ENCODE results near the gene PRDM16. TPM values are rescaled to one million over a fixed set of nuclear protein-coding genes. Genes with fewer than 3 reads are reported as not detected.

The PRDM16 gene
- 0.95 TPM in 1 of 2 replicates, not detected in the other for total RNA-seq (2014; rRNA removed; shearing (Covaris generic); ENCODE audit: low replicate concordance)

DNA sequence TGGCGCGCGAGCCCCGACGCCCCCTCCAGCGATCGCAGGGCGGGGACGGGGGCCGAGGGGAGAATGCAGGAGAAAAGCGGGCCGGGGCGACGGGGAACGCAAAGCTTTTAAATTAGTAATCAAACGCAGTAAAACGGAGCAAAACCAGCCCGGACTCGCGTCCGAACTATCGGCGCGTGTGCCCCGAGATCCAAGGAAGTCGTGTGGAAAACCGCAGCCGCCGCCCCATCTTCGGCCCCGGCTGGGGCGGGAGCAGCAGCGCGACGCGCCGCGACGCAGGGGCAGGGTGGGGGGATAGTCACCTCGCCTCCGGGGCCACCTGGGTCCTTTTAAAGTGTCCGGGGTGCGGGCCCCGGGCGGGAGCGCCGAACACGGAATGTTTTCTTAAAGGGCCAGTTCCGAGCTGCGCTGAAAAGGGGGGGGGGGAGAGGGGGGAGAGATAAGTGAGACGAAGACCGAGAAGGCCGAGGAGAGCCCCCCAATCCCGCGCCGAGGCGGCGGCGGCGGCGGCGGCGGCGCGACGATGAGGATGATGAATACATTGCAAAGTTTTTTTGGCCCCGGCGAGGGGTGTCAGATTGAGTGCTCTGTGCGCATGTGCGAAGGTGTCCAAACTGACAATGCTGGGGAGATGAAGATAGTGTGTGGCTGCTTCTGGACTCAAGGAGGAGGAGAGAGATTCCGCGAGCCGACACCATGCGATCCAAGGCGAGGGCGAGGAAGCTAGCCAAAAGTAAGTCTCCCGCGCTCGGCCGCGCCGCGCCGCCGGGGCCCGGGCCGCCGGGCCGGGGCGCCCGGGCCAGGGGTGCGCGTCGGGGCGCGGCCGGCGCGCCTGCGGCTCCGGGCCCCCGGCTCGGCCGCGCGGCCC lies at the start of gene PRDM16:
PRDM16 (plus strand) TSS at position 640 of the 868 bp plus-strand sequence; CDS start at position 697, 57 bp downstream.
- peak; percentile 66 for DNase-seq
- Histone ChIP-seq H3K36me3 (no peaks in the 10 kb centered on the region), H3K27me3 (no peaks in the 10 kb centered on the region), H3K9me3 (no peaks in the 10 kb centered on the region), H3K4me3 (peak within 1 kb of the TSS; percentile 59)

DNA sequence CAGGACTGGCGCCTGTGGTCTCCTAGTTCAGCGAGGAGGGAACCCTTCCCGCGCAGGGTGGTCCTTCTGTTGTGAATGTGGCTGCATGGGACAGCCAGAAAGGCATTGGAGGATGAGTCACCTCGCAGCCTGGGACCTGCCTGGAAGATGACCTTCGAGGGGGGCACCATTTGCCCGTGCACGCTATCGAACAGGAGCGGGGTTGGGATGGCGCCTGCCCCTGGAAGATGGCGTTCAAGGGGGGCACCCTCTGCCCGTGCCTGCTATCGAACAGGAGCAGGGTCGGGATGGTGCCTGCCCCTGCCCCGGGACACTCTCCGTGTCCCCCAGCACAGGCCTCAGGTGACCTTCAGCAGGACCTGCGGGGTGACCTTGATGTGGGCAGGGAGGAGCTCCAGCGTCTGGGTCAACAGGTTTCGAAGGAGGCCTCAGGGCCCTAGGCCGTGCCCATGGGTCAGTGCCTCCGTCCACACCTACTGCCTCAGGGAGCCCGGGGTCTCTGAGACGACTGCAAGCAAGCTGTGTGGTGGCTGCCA lies 49.4 kb upstream of the PRDM16 start:
- no peaks in the 10 kb centered on the region for H3K9me3 ChIP-seq
- no peak for DNase-seq
- no peak overlapping the region for H3K4me3 ChIP-seq
- peaks cover 3% of the 10 kb centered on the region; the same call in 1 of the 2 replicates for H3K27me3 ChIP-seq
- no peaks in the 10 kb centered on the region for H3K36me3 ChIP-seq

DNA sequence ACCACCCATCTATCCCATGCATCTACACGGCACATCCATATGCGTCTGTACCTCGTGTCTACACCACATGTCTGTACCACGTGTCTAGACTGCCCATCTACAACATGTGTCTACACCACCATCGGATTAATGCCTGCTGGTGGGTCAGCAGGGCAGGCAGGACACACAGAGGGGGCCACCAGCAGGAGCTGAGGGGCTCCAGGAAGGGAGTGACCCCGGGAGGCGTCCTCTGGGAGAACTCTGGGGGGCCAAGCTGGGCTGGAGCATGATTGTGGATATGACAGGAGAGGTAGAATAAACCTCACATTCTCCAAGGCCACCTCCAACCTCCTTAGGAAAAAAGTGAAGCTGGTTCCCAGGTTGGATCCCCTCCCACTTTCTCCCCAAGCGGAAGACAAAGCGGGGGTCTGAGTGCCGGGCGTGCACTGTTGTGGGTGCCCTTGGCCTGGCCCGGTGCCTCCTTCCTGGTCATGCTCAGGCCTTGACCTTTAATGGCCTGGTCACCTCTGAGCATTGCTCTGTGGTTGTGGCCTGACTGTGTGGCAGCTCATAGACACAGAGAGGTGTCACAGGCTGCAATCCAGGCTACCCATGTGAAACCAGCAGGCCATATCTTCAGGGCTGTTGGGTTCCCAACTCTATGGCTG lies 48.6 kb upstream of the PRDM16 start:
- Histone ChIP-seq H3K4me3 (no peak overlapping the region), H3K9me3 (no peaks in the 10 kb centered on the region), H3K36me3 (no peaks in the 10 kb centered on the region), H3K27me3 (peaks cover 3% of the 10 kb centered on the region; the same call in 1 of the 2 replicates)
- DNase-seq: no peak

DNA sequence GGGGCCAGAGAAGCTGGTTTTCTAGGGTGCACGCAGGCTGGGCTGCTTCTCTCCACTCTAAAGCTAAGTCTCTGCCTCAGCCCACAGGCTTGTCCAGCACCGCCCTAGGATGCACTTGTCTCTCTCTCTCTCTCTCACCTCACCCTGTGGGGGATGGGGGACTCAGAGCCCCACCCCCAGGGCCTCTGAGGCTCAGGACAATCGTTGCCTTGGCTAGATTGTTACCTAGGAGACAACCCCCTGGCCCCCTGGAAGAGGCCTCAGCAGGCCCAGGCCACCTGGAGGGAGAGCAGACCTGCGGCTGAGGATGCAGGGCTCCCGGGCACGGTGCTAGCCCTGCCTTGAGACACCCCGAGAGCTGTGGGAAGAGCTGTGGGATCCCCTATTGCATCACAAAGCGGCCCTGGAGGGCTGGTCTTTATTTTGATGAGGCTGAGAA lies 47.8 kb upstream of the PRDM16 start, which contains the start of gene ACTRT2:
ACTRT2 (plus strand) TSS at position 235 of the 439 bp plus-strand sequence. CDS start 220 bp downstream, outside the sequence.
- Histone ChIP-seq H3K27me3 (peaks cover 3% of the 10 kb centered on the region; the same call in 1 of the 2 replicates), H3K4me3 (no peak within 1 kb of the TSS), H3K36me3 (no peaks in the 10 kb centered on the region), H3K9me3 (no peaks in the 10 kb centered on the region)
- DNase-seq: no peak

DNA sequence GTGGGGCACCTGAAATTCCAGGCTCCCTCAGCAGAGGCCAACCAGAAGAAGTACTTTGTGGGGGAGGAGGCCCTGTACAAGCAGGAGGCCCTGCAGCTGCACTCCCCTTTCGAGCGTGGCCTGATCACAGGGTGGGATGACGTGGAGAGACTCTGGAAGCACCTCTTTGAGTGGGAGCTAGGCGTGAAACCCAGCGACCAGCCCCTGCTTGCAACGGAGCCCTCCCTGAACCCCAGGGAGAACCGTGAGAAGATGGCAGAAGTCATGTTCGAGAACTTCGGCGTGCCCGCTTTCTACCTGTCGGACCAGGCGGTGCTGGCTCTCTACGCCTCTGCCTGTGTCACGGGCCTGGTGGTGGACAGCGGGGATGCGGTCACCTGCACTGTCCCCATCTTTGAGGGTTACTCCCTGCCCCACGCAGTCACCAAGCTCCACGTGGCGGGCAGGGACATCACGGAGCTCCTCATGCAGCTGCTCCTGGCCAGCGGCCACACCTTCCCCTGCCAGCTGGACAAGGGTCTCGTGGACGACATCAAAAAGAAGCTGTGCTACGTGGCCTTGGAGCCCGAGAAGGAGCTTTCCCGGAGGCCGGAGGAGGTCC lies 47.1 kb upstream of the PRDM16 start:
- no peak overlapping the region for H3K4me3 ChIP-seq
- H3K9me3 ChIP-seq: no peaks in the 10 kb centered on the region
- DNase-seq: no peak
- H3K27me3 ChIP-seq: peaks cover 3% of the 10 kb centered on the region; the same call in 1 of the 2 replicates
- H3K36me3 ChIP-seq: no peaks in the 10 kb centered on the region

DNA sequence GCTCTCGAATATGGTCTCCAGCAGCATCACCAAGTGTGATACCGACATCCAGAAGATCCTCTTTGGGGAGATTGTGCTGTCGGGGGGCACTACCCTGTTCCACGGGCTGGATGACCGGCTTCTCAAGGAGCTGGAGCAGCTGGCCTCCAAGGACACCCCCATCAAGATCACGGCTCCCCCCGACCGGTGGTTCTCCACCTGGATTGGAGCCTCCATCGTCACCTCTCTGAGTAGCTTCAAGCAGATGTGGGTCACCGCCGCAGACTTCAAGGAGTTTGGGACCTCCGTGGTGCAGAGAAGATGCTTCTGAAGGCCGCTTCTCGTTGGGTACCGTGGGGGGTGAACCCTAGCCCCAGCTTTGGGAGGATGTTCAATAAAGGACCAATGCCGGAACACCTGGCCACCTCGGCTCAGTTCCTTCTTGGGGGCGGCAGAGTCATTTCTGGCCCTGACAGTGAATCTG lies 46.5 kb upstream of the PRDM16 start:
- H3K4me3 ChIP-seq: no peak overlapping the region
- no peaks in the 10 kb centered on the region for H3K9me3 ChIP-seq
- H3K36me3 ChIP-seq: no peaks in the 10 kb centered on the region
- no peak for DNase-seq
- peaks cover 3% of the 10 kb centered on the region; the same call in 1 of the 2 replicates for H3K27me3 ChIP-seq

DNA sequence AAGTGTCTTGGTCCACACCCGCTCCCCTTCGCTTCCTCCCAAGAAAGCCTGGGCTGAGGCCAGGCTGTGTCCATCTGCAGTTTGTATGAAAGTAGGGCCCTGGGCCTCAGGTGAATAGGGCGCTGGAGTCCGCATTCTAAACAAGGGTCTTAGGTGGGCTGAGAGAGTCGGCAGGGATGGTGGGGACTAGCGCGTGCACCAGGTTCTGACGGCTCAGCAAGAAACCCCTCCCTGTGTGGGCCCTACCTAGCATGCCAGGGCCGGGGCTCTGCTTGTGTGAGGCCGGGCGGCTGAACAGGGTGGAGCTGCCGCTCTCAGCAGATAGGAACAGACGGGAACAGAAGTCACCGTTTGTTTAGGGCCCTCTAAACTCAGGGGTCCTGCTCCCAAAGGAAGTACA lies 46.0 kb upstream of the PRDM16 start:
- H3K36me3 ChIP-seq: no peaks in the 10 kb centered on the region
- H3K4me3 ChIP-seq: no peak overlapping the region
- DNase-seq: no peak
- no peaks in the 10 kb centered on the region for H3K9me3 ChIP-seq
- peaks cover 3% of the 10 kb centered on the region; the same call in 1 of the 2 replicates for H3K27me3 ChIP-seq

DNA sequence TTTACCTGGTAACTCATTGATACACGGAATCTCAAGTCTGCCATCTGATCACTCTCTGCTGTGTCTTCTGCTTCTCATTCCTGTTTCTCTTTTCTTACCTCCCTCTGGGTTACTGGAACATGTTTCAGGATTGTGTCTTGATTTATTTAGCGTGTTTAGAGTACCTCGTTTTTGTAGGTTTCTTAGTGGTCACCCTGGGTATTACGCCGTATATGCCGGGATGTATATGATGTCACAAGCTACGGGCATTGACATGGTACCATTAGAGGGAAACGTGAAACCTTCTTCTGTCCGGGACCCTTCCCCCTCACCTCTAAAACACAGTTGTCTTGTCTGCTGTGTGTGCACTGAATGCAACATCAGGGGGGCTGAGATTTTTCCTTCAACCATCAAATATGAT lies 45.0 kb upstream of the PRDM16 start:
- no peak overlapping the region for H3K4me3 ChIP-seq
- no peak for DNase-seq
- no peaks in the 10 kb centered on the region for H3K36me3 ChIP-seq
- peaks cover 8% of the 10 kb centered on the region; the same call in 1 of the 2 replicates for H3K27me3 ChIP-seq
- no peaks in the 10 kb centered on the region for H3K9me3 ChIP-seq

DNA sequence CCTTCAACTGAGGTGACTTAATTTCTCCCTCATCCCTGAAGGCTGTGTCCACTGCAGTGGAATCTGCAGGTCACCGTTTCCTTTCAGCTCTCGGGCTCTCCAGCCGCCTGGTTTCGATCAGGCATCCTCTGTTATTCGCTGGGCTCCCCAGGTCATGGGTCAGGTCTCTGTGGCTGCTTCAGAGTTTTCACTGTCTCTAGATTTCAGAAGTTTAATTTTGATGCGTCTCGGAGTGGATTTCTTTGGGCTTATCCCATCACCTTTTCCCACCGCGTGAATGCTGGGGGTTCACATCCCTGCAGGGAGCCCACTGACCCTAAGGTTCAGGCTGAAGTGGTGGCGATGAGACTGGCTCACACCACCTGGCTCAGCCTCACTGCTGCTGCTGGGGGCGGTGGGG lies 44.4 kb upstream of the PRDM16 start:
- H3K36me3 ChIP-seq: no peaks in the 10 kb centered on the region
- H3K9me3 ChIP-seq: no peaks in the 10 kb centered on the region
- DNase-seq: no peak

DNA sequence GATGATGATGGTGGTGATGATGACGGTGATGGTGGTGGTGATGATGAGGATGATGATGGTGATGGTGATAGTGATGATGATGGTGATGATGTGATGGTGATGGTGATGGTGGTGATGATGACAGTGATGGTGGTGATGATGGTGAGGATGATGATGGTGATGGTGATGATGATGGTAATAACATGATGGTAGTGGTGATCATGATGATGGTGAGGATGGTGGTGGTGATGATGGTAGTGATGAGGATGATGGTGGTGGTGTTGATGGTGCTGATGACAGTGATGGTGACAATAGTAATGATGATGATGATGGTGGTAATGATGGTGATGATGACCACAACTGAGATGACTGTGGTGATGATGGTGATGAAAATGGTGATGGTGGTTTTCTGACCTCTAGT lies 42.9 kb upstream of the PRDM16 start:
- Histone ChIP-seq H3K4me3 (no peak overlapping the region), H3K9me3 (no peaks in the 10 kb centered on the region), H3K27me3 (peaks cover 10% of the 10 kb centered on the region; the same call in 1 of the 2 replicates), H3K36me3 (no peaks in the 10 kb centered on the region)
- no peak for DNase-seq

More for the DNA sequence above, 44.4 kb upstream of the PRDM16 start:
- peaks cover 10% of the 10 kb centered on the region; the same call in 1 of the 2 replicates for H3K27me3 ChIP-seq
- H3K4me3 ChIP-seq: no peak overlapping the region

DNA sequence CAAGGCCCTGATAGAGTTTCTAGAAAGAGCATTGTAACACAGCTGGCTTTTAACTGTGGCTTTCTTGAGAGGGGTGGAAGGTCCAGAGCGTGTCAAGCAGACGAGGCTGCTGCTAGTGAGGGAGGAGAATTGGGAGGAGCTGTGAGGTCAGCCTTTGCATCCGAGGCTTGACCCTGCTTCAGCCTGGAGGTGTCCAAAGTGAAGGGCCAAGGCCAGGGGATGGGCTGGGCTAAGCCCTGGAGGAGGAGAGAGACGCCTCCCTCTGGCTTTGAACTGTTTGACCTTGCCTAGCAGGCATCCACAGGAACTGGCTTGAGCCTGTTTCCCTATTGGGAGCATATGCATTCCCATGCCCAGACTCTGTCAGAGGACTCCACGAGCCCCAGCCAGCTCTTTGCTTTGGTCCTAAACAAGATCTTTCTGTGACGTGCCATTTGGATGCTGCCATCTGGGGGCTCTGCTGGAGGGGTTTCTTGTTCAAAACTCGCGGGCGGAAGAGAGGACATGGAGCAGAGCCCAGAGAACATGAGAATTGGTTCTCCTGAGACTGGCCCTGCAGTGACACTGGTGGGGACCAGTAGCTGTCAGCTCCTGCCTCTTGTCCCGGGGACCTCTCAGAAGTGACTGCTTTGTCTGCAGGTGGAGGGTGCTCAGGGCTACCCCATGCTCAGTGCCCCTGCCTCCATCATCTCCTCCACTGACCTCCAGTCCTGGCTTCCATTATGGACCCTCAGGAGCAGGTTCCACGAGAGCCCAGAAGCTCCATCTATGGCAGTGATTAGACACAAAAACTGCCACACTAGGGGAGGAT lies 42.2 kb upstream of the PRDM16 start:
- DNase-seq: no peak
- Histone ChIP-seq H3K27me3 (peaks cover 10% of the 10 kb centered on the region; the same call in 1 of the 2 replicates), H3K36me3 (no peaks in the 10 kb centered on the region), H3K9me3 (no peaks in the 10 kb centered on the region), H3K4me3 (no peak overlapping the region)

DNA sequence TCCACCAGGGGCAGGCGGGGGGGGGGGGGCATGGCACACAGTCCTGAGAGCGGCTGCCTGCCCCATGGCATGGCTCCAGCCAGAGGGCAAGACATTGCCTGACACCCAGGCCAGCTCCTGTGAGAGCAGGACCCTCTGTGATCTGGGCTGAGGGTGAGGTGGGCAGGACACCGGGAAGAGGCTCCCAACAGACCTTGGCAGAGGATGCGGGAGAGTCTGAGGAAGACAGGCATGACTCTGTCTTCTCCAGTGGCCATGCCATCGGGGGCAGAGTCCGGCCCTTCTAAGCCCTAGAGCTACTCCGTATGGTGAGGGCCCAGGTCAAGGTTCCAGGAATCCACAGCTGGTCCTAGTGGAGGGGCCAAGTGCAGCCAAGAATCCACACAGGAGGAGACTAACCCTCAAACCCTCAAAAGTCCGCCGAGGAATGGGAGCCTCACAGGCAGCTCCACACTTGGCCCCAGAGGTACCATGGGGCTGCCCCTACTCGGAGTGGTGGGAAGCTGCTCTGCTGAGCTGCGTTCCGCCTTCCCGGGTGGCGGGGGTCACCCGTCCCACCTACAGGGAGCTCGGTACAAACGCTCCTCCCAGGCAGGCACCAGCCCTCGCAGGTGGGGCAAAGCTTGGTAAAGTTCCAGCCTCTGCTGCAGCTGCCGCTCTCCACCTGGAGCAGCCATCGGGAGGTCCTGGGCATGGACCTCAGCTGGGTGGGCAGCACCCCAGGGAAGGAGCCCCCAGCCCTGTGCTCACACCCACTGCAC lies 41.2 kb upstream of the PRDM16 start:
- no peaks in the 10 kb centered on the region for H3K36me3 ChIP-seq
- H3K9me3 ChIP-seq: no peaks in the 10 kb centered on the region
- H3K27me3 ChIP-seq: peaks cover 10% of the 10 kb centered on the region; the same call in 1 of the 2 replicates
- no peak for DNase-seq
- no peak overlapping the region for H3K4me3 ChIP-seq

DNA sequence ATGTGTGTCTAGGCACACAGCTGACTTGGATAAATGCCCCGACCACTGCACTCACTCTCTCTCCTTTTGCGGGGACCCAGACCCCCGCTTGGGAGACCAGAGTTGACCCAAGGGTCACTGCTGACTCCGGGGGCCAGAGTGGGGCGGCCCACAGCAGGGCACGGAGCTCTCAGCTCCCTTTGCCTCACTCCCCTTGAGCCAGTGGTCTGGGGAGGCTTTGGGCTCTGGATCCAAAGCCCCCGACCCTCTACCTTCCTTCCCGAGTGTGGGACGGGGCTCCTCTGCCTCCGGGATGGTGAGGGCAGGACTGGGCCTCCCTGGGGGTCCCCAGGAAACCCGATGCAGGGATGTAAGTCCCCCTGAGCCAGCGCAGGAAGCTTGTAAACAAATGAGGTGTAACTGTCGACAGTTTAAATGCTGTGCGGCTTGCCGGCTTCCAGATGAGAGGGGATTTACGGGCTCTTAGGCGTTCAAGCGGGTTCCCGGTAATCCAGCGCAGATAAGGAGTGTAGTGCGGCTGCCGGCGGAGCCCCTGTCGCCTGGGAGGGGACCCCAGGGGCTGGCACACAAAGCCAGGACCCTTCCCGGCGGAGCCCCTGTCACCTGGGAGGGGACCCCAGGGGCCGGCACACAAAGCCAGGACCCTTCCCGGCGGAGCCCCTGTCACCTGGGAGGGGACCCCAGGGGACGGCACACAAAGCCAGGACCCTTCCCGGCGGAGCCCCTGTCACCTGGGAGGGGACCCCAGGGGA lies 40.3 kb upstream of the PRDM16 start:
- no peaks in the 10 kb centered on the region for H3K9me3 ChIP-seq

DNA sequence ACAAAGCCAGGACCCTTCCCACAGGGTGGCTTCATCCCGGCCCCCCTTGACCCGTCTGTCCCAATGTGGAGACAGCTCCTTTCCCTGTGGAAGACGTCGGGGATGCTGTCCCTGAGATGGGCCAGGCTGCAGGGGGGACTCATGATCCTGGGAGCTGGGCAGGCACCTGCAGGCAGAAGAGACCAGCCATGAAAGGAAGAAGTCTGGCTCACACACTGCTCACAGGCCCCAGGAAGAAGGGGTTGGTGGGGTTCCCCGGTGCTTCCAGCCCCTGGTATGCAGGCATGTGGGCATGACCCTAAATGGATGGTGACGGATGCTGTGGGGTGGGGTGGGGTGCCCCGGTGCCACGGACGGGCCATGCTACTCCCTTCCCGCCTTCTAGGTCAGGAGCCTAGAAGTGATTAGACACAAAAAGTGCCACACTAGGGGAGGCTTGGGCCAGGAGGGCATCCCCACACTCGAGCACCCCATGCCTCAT lies 39.5 kb upstream of the PRDM16 start:
- Histone ChIP-seq H3K36me3 (no peaks in the 10 kb centered on the region), H3K9me3 (no peaks in the 10 kb centered on the region), H3K4me3 (no peak overlapping the region), H3K27me3 (peaks cover 8% of the 10 kb centered on the region; the same call in 1 of the 2 replicates)
- no peak for DNase-seq

More for the DNA sequence above, 40.3 kb upstream of the PRDM16 start:
- Histone ChIP-seq H3K36me3 (no peaks in the 10 kb centered on the region), H3K4me3 (no peak overlapping the region), H3K27me3 (peaks cover 10% of the 10 kb centered on the region; the same call in 1 of the 2 replicates)
- no peak for DNase-seq

Measured in MG63 (cell line).